GM12864 (cell line): ENCODE measurements around the gene KCNQ1.

Experiments
- DNase-seq: peaks from one replicate; pipeline ENCODE4 v3.0.0-alpha.2; 2011; ENCODE audit warnings: low read depth
- H3K4me3 ChIP-seq: 2 replicates; pipeline ENCODE4 v1.5.1; 2011; ENCODE audit warnings: mild to moderate bottlenecking, low read depth, low read length, control low read depth
- TF ChIP-seq, protein P1 (sequence below): IDR thresholded peaks from 2 replicates; pipeline ENCODE4 v1.5.1; 2011; ENCODE audit warnings: low read depth, mild to moderate bottlenecking, moderate library complexity, low read length, control low read depth, inconsistent platforms; ENCODE audit errors: missing control alignments

The KCNQ1 gene

DNA sequence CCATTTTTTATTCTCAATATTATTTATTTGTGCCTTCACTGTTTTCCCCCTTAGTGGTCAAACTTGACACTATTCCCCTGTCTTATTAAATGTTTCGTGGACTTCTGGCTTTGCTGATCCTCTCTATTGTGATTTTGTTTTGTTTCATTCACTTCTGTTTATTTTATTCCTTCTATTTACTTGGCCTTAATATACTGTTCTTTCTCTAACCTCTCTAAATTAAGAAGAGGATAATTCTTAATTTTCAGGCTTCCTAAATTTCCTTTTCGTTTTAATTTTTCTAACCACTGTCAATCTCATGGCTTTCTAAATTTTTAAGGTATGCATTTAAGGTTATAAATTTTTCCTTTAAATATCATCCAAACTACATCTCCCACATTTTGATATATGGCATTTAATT lies 338.0 kb downstream of the KCNQ1 start:
- no peak overlapping the region for H3K4me3 ChIP-seq
- TF ChIP-seq, protein P1, sequence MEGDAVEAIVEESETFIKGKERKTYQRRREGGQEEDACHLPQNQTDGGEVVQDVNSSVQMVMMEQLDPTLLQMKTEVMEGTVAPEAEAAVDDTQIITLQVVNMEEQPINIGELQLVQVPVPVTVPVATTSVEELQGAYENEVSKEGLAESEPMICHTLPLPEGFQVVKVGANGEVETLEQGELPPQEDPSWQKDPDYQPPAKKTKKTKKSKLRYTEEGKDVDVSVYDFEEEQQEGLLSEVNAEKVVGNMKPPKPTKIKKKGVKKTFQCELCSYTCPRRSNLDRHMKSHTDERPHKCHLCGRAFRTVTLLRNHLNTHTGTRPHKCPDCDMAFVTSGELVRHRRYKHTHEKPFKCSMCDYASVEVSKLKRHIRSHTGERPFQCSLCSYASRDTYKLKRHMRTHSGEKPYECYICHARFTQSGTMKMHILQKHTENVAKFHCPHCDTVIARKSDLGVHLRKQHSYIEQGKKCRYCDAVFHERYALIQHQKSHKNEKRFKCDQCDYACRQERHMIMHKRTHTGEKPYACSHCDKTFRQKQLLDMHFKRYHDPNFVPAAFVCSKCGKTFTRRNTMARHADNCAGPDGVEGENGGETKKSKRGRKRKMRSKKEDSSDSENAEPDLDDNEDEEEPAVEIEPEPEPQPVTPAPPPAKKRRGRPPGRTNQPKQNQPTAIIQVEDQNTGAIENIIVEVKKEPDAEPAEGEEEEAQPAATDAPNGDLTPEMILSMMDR: no peak
- no peak for DNase-seq

DNA sequence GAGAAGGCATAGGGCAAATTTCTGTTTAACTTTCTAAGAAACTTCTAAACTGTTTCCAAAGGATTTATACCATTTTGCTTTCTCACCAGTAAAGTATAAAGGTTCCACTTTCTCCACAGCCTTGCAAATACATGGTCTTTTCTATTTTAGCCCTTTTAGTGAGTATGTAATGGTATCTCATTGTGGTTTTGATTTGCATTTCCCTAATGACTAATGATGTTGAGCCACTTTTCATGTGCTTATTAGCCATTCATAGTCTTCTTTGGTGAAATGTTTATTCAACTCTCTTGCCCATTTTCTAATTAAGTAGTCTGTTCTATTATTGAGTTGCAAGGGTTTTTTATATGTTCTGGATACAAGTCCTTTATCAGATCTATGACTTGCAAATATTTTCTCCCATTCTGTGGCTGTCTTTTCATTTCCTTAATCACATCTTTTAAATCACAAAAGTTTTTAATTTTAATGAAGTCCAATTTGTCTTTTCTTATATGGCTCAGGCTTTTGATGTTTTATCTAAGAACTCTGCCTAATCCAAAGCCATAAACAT lies 338.8 kb downstream of the KCNQ1 start:
- H3K4me3 ChIP-seq: no peak overlapping the region
- no peak for DNase-seq
- TF ChIP-seq, protein P1: no peak

DNA sequence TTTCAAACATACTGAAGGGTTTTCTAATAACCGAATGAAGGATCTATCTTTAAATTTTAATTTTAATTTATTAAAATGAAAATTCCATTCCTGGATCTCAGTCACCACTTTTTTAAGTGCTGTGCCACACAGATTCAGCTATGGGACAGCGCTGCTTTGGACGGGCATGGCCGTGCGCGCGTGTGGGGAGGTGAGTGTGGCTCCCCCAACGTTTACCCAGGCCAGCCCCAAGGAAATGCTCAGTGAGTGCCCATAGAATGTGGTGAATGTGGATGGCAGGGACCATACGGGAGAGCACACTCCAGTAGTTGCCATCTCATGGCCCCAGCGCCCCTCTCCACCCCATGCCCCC lies 343.0 kb downstream of the KCNQ1 start:
- no peak for DNase-seq
- no peak overlapping the region for H3K4me3 ChIP-seq
- TF ChIP-seq, protein P1: no peak

- TF ChIP-seq, protein P1: no peak
- no peak for DNase-seq
- no peak overlapping the region for H3K4me3 ChIP-seq
Observed at GRCh38 chr11:2788168-2789071, 343.6 kb downstream of the KCNQ1 start.

GRCh38 chr11:2789331-2789730 lies 344.5 kb downstream of the KCNQ1 start:
- DNase-seq: no peak
- TF ChIP-seq, protein P1: no peak
- H3K4me3 ChIP-seq: no peak overlapping the region

DNA sequence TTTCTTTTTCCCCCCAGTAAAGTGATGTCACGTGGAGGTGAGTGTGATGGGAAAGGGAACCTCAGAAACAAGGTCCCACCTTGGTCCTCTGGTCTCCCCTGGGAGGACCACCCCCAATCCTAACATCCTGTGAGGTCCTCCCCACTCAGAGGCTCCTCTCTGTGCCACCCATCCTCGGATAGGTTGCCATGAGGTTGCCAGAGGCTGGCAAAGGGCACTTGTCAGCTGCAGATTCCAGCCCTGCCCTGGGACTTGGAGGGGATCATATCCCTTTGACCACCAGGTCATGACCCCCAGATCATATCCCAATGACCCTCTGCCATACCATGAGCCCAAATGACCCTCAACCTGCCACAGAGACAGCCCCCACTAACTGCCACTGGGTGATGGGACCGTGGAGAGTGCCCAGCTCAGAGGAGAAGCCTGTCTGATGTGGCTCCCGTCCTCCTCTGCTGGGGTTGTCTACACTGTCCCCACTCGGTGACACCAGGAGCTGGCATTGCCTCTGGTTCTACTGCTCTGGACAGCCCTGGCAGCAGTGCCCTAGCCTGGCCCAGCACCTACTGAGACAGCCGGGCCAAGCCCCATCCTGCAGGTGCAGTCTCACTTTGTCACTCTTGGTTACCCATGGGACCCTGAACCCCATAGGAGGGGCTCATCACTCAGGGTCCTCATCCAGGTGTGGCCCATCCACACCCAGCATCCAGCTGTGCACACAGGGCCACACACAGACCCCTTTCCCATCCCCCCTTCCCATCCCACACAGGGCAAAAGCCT lies 345.2 kb downstream of the KCNQ1 start:
- no peak overlapping the region for H3K4me3 ChIP-seq

More for the DNA sequence above, 345.2 kb downstream of the KCNQ1 start:
- no peak for DNase-seq
- TF ChIP-seq, protein P1: no peak
